Ovary (tissue), 3 donors: Measurements from ENCODE around the gene CAMK2D.

Experiments used
- CTCF ChIP-seq, 3 donors: fragments of 450-650 bp in 2 of 3; fragments of 200-600 bp in 1 of 3; IDR thresholded peaks; one replicate each; pipeline versions ENCODE4 v1.5.1 to v1.8.0; 2016 to 2022; ENCODE audit warnings: antibody characterized with exemption in 3 of 3, mild to moderate bottlenecking in 1 of 3
- POLR2A ChIP-seq: fragments of 450-650 bp; IDR thresholded peaks from one replicate; pipeline ENCODE4 v1.6.1; 2017; ENCODE audit warnings: antibody characterized with exemption, mild to moderate bottlenecking, moderate library complexity
- donor health status: DM: no; HTN: no; CAD: no.

GRCh38 chr4:113496698-113497097, 264.8 kb downstream of the CAMK2D start:
- TF ChIP-seq CTCF (IDR thresholded peaks at IDR 0.05) (no peak), POLR2A (no peak)
